HFFc6 (cell line): Measurements from ENCODE around the gene SOX18. TPM values are rescaled to one million over a fixed set of nuclear protein-coding genes. Genes with fewer than 3 reads are reported as not detected.

ENCODE experiments used
- DNase-seq: peaks from one replicate; pipeline ENCODE4 v3.0.0-alpha.2; 2018
- H3K27ac Mint-ChIP-seq: 2 replicates; pipeline ENCODE4 v1.8.0; 2020; ENCODE audit warnings: mild to moderate bottlenecking, mixed read lengths
- H3K27me3 Mint-ChIP-seq: 2 replicates; pipeline ENCODE4 v1.8.0; 2021; ENCODE audit warnings: mild to moderate bottlenecking, moderate library complexity, mixed read lengths; ENCODE audit not compliant: insufficient read depth
- H3K36me3 Mint-ChIP-seq: 2 replicates; pipeline ENCODE4 v1.8.0; 2021; ENCODE audit warnings: low read depth, mixed read lengths
- H3K4me1 Mint-ChIP-seq: 2 replicates; pipeline ENCODE4 v1.8.0; 2020; ENCODE audit warnings: low read depth, mixed read lengths
- H3K4me3 Mint-ChIP-seq: 2 replicates; pipeline ENCODE4 v1.8.0; 2020; ENCODE audit warnings: mild to moderate bottlenecking, moderate library complexity, mixed read lengths
- H3K9me3 Mint-ChIP-seq: 2 replicates; pipeline ENCODE4 v1.8.0; 2020; ENCODE audit warnings: mild to moderate bottlenecking, mixed read lengths
- total RNA-seq, 6 experiments: library from RNA; stranded (reverse); fragmentation: NEBNext Ultra II Directional; extraction: Animal tissue kit (Norgen Biotek cat#: 25700); gene quantifications; 2 replicates in 1 of 6; 3 replicates in 5 of 6; pipeline ENCODE4 v1.2.3, GENCODE V29; 2021
- TF ChIP-seq, protein P1 (sequence below): fragments of 200-600 bp; sonication (generic); IDR thresholded peaks from 2 replicates; pipeline ENCODE4 v1.5.0; 2021; ENCODE audit warnings: antibody characterized with exemption, mild to moderate bottlenecking

SOX18 gene
- total RNA-seq, 6 experiments from 2014 or later: 0.10 to 0.17 TPM; not detected in 4

DNA sequence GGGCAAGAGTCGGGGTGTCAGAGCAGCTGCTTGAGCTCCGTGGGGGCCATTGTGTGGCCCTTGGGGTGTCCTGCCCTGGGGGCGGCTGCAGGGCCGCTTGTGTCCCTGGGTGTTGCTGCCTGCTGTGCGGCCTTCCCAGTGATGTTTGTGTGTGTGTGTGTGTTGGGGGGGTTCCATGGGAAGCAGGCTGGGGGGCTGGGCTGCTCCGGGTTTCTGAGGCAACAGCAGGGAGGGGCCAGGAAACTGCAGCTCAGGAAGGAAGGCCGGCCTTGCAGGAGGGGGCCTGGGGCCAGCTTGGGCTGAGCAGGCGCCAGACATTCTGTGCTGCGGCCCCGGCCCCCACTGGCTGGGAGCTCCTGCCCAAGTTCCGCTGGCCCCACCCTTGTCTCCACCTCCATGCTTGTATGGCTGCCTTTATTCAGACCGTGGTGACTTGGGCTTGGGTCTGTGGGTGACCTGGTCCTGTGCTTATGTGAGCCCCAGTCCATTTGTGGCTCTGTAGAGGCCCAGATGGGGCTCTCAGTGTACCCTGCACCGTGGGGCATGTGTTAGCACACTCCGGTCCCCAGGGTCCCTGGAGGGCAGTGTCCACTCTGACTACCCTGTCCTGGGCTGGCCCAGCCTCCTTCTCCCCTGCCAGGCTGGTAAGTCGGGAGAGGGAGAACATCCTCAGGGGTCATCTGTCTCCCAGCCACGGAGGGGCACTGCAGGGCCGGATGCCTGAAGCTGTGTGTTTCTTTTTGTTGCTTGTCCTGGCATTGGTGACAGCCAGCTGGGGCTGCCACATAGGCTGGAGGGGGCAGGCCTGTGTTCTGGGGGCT, 4.6 kb upstream of the SOX18 start:
- Mint-ChIP-seq H3K36me3 (no peaks in the 10 kb centered on the region), H3K4me3 (no peak overlapping the region), H3K9me3 (no peaks in the 10 kb centered on the region), H3K4me1 (peaks cover 8% of the 10 kb centered on the region; the same call in 1 of the 2 replicates), H3K27me3 (peaks cover 3% of the 10 kb centered on the region), H3K27ac (no peak overlapping the region)
- TF ChIP-seq, protein P1, sequence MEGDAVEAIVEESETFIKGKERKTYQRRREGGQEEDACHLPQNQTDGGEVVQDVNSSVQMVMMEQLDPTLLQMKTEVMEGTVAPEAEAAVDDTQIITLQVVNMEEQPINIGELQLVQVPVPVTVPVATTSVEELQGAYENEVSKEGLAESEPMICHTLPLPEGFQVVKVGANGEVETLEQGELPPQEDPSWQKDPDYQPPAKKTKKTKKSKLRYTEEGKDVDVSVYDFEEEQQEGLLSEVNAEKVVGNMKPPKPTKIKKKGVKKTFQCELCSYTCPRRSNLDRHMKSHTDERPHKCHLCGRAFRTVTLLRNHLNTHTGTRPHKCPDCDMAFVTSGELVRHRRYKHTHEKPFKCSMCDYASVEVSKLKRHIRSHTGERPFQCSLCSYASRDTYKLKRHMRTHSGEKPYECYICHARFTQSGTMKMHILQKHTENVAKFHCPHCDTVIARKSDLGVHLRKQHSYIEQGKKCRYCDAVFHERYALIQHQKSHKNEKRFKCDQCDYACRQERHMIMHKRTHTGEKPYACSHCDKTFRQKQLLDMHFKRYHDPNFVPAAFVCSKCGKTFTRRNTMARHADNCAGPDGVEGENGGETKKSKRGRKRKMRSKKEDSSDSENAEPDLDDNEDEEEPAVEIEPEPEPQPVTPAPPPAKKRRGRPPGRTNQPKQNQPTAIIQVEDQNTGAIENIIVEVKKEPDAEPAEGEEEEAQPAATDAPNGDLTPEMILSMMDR: peak; percentile 38
- DNase-seq: no peak

DNA sequence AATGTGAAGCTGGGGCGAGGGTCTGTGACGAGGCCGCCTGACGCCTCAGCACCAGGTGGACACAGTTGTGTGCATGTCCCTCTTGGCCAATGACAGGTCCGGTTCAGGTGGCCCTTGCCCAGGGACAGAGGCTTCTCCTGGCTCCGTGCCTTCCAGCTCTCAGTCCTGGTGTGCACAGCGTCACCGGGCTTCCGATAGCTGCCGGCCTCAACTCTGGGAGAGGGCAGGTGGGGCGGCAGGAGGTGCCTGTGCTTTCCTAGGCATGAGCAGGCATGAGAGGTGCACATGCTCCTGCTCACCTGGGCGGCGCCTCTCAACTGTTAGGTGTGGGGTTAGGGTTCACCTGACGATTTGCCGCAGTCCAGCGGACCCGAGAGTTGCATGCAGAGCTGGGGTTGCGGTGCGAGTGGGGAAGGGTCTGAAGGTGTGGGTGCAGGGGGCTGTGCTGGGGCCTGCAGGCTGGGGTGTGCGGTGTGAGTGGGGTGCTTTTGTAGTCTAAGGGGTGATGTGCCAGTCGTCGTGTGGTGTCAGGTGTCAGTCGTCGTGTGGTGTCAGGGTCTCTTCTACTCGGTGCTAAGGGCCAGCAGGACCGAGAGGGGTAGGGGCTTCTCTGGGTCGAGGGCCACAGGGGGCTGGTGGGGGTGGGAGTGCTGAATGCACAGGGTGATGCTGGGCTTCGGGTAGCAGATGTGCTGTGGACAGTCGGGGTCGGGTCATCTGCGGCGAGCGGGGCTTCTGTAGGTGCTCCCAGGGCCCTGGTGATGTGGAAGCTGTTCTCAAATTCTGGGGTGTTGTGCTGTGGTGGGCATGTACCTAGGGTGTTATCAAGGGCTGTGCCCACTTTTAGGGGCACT, 3.8 kb upstream of the SOX18 start:
- no peak overlapping the region for H3K27ac Mint-ChIP-seq
- peaks cover 4% of the 10 kb centered on the region for H3K27me3 Mint-ChIP-seq
- no peak overlapping the region for H3K4me3 Mint-ChIP-seq

DNA sequence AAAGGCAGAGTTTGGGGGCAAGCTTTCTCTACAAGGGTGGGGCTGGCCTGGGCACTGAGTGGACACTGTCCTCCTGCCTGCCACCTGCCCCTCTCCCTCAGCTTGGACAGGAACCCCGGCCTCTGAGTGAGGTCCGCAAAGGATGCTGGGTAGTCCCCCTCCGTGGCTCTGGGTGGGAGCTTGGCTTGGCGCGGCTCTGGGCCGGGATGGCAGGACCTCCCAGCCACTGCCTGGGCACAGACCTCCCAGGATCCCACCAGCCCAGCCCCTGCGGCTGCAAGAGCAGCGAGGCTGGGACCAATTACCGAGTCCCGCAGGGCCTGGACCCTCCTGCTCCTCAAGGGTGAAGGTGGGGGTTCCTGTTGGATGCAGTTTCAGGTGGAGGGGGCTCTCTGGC, 2.9 kb upstream of the SOX18 start:
- TF ChIP-seq, protein P1: no peak
- Mint-ChIP-seq H3K27me3 (peaks cover 4% of the 10 kb centered on the region), H3K4me1 (no peaks in the 10 kb centered on the region), H3K4me3 (no peak overlapping the region), H3K9me3 (no peaks in the 10 kb centered on the region), H3K27ac (no peak overlapping the region), H3K36me3 (no peaks in the 10 kb centered on the region)
- DNase-seq: no peak

More for the DNA sequence above, 3.8 kb upstream of the SOX18 start:
- Mint-ChIP-seq H3K36me3 (no peaks in the 10 kb centered on the region), H3K4me1 (peaks cover 3% of the 10 kb centered on the region; the same call in 1 of the 2 replicates), H3K9me3 (no peaks in the 10 kb centered on the region)
- no peak for DNase-seq
- TF ChIP-seq, protein P1: no peak

DNA sequence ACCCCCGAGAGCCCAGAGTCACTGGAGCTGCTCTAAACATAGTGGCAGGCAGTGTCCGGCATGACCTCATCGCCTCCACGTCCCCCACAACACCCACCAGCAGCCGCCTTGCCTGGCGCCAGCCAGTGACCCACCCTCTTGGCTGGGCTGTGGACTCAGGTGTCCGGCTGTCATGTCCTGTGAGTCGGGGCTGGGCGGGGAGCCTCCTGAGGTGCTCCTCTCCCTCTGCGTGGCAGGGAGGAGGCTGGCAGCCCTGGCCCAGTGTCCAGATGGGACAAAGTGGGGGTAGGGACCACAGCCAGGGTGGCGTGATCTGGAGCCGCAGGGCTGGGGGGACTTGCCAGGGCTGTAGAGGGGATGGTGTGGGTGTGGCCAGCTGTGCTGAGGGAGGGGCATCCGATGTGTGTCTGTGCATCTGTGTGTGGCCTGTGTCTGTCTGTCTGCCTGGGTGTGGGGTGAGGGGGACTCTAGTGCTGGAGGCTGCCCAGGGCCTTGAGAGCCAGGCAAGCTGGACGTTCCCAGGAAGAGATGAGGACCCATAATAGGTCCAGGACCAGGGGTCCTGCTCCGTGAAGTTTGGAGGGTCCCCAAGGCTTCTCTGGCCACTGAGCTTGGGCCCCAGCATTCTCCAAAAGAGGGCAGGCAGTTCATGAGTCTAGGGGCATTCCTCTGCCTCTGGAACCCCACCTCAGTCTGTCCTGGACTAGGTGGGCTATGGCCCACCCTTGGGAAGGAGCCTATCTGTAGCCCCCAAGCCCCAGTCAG, 2.3 kb upstream of the SOX18 start:
- Mint-ChIP-seq H3K27me3 (peaks cover 7% of the 10 kb centered on the region), H3K9me3 (no peaks in the 10 kb centered on the region), H3K4me1 (no peaks in the 10 kb centered on the region), H3K27ac (no peak overlapping the region), H3K36me3 (no peaks in the 10 kb centered on the region), H3K4me3 (no peak overlapping the region)
- no peak for DNase-seq
- TF ChIP-seq, protein P1: no peak

DNA sequence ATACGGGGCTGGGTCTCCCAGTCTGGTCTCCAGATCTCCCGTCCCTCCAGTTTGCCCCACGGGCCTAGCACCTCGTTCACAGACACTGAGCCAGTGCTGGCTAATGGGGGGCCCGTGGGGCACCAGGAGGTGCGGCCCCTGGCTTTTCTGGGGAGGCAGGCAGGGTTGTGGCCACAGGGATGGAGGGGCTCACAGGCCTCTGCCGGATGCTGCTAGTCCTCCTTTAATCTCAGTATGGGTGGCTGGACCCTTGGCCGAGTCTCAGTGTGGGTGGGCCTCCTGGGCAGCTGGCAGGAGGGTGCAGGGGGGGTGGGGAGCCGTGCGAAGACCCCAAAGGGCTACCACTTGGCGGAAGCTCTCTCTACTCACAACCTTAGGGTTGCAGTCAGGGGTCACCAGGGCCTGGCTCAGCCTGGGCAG, 1.6 kb upstream of the SOX18 start:
- TF ChIP-seq, protein P1: no peak
- H3K27me3 Mint-ChIP-seq: peaks cover 10% of the 10 kb centered on the region

More for the DNA sequence above, 1.6 kb upstream of the SOX18 start:
- Mint-ChIP-seq H3K27ac (no peak overlapping the region), H3K4me1 (no peaks in the 10 kb centered on the region), H3K9me3 (no peaks in the 10 kb centered on the region), H3K4me3 (no peak overlapping the region), H3K36me3 (no peaks in the 10 kb centered on the region)
- no peak for DNase-seq
